ENCODE data around the gene RGS13. TPM values are rescaled to one million over a fixed set of nuclear protein-coding genes. Genes with fewer than 3 reads are reported as not detected.

The RGS13 gene
- total and polyA plus RNA-seq, 2 donors (not counting 3 experiments of a cell fraction or from before 2014, with no cell fraction given) = not detected

- POLR2A ChIA-PET = no interaction called here
- intact Hi-C loops (cut with micrococcal nuclease) = no loop called here
These were observed 71.0 kb downstream of the RGS13 start for GRCh38 chr1:192706936-192707335.

More at GRCh38 chr1:192706936-192707335, 71.0 kb downstream of the RGS13 start:
- TF ChIP-seq JUN (IDR thresholded peaks at IDR 0.05; ENCODE audit: borderline replicate concordance, insufficient read depth, insufficient read length, low read depth) = no peak
- TF ChIP-seq POLR2A (IDR thresholded peaks at IDR 0.05; ENCODE audit: low read depth, low read length) = no peak
- TF ChIP-seq FOS (IDR thresholded peaks at IDR 0.05; ENCODE audit: borderline replicate concordance, insufficient read depth, low read length) = no peak
- no peak for TF ChIP-seq EZH2 (IDR thresholded peaks at IDR 0.05; ENCODE audit: borderline replicate concordance, low read depth, low read length, severe bottlenecking)
- TF ChIP-seq GATA2 (IDR thresholded peaks at IDR 0.05; ENCODE audit: insufficient read depth, insufficient read length, low read depth, low read length) = no peak
- no peak for TF ChIP-seq POLR2AphosphoS5 (IDR thresholded peaks at IDR 0.05; ENCODE audit: insufficient read depth, low read depth, low read length)
- no peak for TF ChIP-seq MYC (IDR thresholded peaks at IDR 0.05; ENCODE audit: low read depth, low read length)
- no peak for TF ChIP-seq CTCF (IDR thresholded peaks at IDR 0.05; ENCODE audit: extremely low read depth in 1 of 2, insufficient read depth in 1 of 2, low read depth in 1 of 2, low read length in 2 of 2)
- no peak for TF ChIP-seq MAX (IDR thresholded peaks at IDR 0.05; ENCODE audit: insufficient read depth, insufficient read length)
- Histone ChIP-seq H3K79me2 (ENCODE audit: control insufficient read depth, insufficient read depth, low read length) (no peaks in the 10 kb centered on the region), H3K27me3 (ENCODE audit: control insufficient read depth in 2 of 2, insufficient read depth in 2 of 2, low read length in 2 of 2) (no peaks in the 10 kb centered on the region), H4K20me1 (replicated peaks; ENCODE audit: control insufficient read depth, extremely low read depth, insufficient read depth, low read length) (no peaks in the 10 kb centered on the region), H3K9me3 (replicated peaks; ENCODE audit: control insufficient read depth, insufficient read depth, low read length) (no peaks in the 10 kb centered on the region), H3K36me3 (ENCODE audit: control insufficient read depth in 2 of 2, extremely low read depth in 1 of 2, insufficient read depth in 2 of 2, low read length in 2 of 2) (no peaks in the 10 kb centered on the region), H3K4me2 (ENCODE audit: insufficient read depth, low read length) (no peak overlapping the region), H3K4me1 (ENCODE audit: control insufficient read depth, extremely low read depth, insufficient read depth, low read length) (peaks cover 9% of the 10 kb centered on the region), H3K9ac (replicated peaks; ENCODE audit: extremely low read depth, insufficient read depth, low read length) (no peak overlapping the region), H3K27ac (ENCODE audit: insufficient read depth, low read depth, low read length) (no peak overlapping the region), H3K9me1 (replicated peaks; ENCODE audit: control insufficient read depth, extremely low read depth, insufficient read depth, low read length) (no peaks in the 10 kb centered on the region), H3K4me3 (replicated peaks in 1 of 3; ENCODE audit: insufficient read depth in 1 of 3, low read depth in 1 of 3, low read length in 3 of 3) (no peak overlapping the region), H2AFZ (ENCODE audit: low read depth, low read length) (no peak overlapping the region)
- no TSS peak for BruUV-seq (replicated peaks)
- DNase-seq (ENCODE audit: low read depth, low spot score) (no peak), FAIRE-seq (no peak)
- dilution Hi-C loops (cut with MboI; ENCODE audit: extremely low pct_ligation_motif_present, low sequenced_read_pairs) = no loop called here
- CTCF ChIA-PET = no interaction called here

Measured in endothelial cell of umbilical vein (primary cell).